GM23338 (cell line): ENCODE results near the gene MAN1A2.

Experiments
- EZH2 ChIP-seq: fragments of 200-600 bp; sonication (generic); IDR thresholded peaks from one replicate; pipeline ENCODE4 v1.8.0; 2017; ENCODE audit warnings: antibody characterized with exemption, mild to moderate bottlenecking, low read depth; ENCODE audit not compliant: unreplicated experiment
- EZH2phosphoT487 ChIP-seq: fragments of 200-600 bp; sonication (generic); IDR thresholded peaks from one replicate; pipeline ENCODE4 v1.8.1; 2018; ENCODE audit warnings: antibody characterized with exemption; ENCODE audit not compliant: unreplicated experiment

- TF ChIP-seq EZH2 (no peak), EZH2phosphoT487 (no peak)
Observed at GRCh38 chr1:117447661-117448060, 80.4 kb downstream of the MAN1A2 start.
